SK-N-DZ (cell line): ENCODE results near the gene MYH7B.

Experiments used
- DNase-seq: peaks from one replicate; pipeline ENCODE4 v3.0.0-alpha.2; 2015; ENCODE audit warnings: low spot score
- small RNA-seq, 2 experiments: library from RNA; depleted of rRNA; stranded (forward); fragments of <200 nt; gene quantifications; one replicate each; pipeline ENCODE3, GENCODE V24; 2014

MYH7B gene

GRCh38 chr20:35004051-35004725, 48.5 kb downstream of the MYH7B start:
- no peak for DNase-seq

DNA sequence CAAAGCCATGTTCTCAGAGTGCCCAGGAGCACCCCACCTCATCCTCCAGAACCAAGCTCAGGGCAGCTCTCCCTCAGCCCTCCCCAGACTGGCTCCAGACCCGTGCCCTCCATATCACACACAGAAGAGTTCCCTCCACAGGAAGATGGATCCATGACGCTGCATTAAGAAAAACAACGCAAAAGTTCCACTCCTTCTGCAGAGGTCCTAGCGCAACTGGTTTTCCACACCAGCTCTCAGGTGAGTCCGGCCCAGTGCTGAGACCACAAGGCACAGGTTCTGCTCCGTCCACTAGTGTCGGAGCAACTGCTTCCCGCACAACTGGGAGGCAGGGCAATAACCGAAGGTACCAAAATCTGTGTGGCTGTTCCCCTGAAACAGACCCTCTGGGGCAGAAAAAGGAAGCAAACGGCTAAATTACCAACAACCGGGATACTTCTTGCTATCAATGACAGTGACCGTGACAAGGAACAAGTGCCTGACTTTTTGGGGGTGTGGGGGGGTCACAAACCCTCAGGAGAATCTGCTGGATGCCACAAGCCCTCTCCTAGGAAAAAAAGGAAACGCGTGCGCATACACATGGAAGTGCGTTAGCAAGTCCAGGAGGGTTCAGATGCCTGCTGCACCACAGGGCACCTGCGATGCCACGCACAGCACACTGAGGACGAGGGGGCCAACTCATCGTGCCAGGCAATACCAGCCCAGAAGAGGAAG, 49.2 kb downstream of the MYH7B start:
- no peak for DNase-seq

Small RNAs within 50 kb of the gene (small RNA-seq; reads per million reads assigned to genes)
- gene MIR499A: 0 to 0.04 reads per million in 2 experiments
